GM10266 (cell line): ENCODE data around the gene TMX2.

Experiments used
- DNase-seq: peaks from one replicate; pipeline ENCODE4 v3.0.0; 2012; ENCODE audit errors: extremely low spot score
- TF ChIP-seq, protein P1 (sequence below): IDR thresholded peaks from 2 replicates; pipeline ENCODE4 v1.5.1; 2012; ENCODE audit warnings: mild to moderate bottlenecking, low read depth; ENCODE audit not compliant: control insufficient read depth, insufficient read depth; ENCODE audit errors: missing control alignments

TMX2 gene

GRCh38 chr11:57787006-57787604 lies 74.7 kb downstream of the TMX2 start:
- DNase-seq: no peak

GRCh38 chr11:57787920-57788702 lies 75.7 kb downstream of the TMX2 start:
- TF ChIP-seq, protein P1, sequence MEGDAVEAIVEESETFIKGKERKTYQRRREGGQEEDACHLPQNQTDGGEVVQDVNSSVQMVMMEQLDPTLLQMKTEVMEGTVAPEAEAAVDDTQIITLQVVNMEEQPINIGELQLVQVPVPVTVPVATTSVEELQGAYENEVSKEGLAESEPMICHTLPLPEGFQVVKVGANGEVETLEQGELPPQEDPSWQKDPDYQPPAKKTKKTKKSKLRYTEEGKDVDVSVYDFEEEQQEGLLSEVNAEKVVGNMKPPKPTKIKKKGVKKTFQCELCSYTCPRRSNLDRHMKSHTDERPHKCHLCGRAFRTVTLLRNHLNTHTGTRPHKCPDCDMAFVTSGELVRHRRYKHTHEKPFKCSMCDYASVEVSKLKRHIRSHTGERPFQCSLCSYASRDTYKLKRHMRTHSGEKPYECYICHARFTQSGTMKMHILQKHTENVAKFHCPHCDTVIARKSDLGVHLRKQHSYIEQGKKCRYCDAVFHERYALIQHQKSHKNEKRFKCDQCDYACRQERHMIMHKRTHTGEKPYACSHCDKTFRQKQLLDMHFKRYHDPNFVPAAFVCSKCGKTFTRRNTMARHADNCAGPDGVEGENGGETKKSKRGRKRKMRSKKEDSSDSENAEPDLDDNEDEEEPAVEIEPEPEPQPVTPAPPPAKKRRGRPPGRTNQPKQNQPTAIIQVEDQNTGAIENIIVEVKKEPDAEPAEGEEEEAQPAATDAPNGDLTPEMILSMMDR: no peak
- peak; percentile 62 for DNase-seq

More at GRCh38 chr11:57787006-57787604, 74.7 kb downstream of the TMX2 start:
- TF ChIP-seq, protein P1: no peak

DNA sequence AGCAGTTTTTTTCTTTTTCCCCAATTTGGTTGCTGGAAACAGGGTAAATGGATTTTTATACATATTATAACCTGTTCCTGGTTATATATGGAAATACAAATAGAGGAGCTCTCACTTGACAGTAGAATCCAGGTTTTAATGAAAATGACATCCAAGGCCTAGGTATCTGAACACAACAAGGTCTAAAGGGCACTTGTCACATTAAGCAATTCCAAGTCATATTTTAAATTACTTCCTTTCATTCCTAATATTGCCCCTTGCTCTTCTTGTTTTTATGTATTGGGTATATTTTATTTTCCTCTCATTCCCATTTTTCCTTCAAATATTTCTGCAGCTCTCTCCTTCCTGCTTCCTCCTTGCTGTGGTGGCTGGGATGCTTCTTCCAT lies 76.3 kb downstream of the TMX2 start:
- no peak for DNase-seq
- TF ChIP-seq, protein P1: no peak
